ENCODE results near the gene ASPSCR1. TPM values are rescaled to one million over a fixed set of nuclear protein-coding genes. Genes with fewer than 3 reads are reported as not detected.
A peak's percentile ranks its signal among the peaks of the same experiment; 100 is the strongest.

Gene ASPSCR1
- total and polyA plus RNA-seq, 2 donors from 2014 or later = 35.2 to 57.5 TPM

GRCh38 chr17:81984773-81985410 is 7.5 kb downstream of the ASPSCR1 start:
- intact Hi-C loops (cut with DNase I) = no loop called here
- TF ChIP-seq, protein P1, sequence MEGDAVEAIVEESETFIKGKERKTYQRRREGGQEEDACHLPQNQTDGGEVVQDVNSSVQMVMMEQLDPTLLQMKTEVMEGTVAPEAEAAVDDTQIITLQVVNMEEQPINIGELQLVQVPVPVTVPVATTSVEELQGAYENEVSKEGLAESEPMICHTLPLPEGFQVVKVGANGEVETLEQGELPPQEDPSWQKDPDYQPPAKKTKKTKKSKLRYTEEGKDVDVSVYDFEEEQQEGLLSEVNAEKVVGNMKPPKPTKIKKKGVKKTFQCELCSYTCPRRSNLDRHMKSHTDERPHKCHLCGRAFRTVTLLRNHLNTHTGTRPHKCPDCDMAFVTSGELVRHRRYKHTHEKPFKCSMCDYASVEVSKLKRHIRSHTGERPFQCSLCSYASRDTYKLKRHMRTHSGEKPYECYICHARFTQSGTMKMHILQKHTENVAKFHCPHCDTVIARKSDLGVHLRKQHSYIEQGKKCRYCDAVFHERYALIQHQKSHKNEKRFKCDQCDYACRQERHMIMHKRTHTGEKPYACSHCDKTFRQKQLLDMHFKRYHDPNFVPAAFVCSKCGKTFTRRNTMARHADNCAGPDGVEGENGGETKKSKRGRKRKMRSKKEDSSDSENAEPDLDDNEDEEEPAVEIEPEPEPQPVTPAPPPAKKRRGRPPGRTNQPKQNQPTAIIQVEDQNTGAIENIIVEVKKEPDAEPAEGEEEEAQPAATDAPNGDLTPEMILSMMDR (IDR thresholded peaks at IDR 0.05; ENCODE audit: borderline replicate concordance, extremely low read depth, insufficient read depth) = no peak
- Histone ChIP-seq H3K4me3 (ENCODE audit: low read length in 3 of 3) (no peak overlapping the region), H3K36me3 (ENCODE audit: control insufficient read depth in 2 of 3, insufficient read depth in 3 of 3, low read length in 3 of 3) (peaks cover 4 to 17% (median 7%) of the 10 kb centered on the region in 3 donors), H3K9me3 (ENCODE audit: control insufficient read depth in 2 of 3, insufficient read depth in 1 of 3, low read length in 3 of 3) (no peaks in the 10 kb centered on the region), H3K4me1 (ENCODE audit: control insufficient read depth in 2 of 3, insufficient read depth in 2 of 3, low read depth in 1 of 3, low read length in 3 of 3) (no peaks in the 10 kb centered on the region), H3K27ac (ENCODE audit: low read depth in 2 of 2, low read length in 2 of 2) (no peak overlapping the region), H3K27me3 (ENCODE audit: control insufficient read depth, insufficient read depth, low read length) (no peaks in the 10 kb centered on the region), H3K9ac (ENCODE audit: low read length in 3 of 3) (no peak overlapping the region)
- DNase-seq = peak in 1 of 5 donors; percentile 69
- FAIRE-seq = no peak

DNA sequence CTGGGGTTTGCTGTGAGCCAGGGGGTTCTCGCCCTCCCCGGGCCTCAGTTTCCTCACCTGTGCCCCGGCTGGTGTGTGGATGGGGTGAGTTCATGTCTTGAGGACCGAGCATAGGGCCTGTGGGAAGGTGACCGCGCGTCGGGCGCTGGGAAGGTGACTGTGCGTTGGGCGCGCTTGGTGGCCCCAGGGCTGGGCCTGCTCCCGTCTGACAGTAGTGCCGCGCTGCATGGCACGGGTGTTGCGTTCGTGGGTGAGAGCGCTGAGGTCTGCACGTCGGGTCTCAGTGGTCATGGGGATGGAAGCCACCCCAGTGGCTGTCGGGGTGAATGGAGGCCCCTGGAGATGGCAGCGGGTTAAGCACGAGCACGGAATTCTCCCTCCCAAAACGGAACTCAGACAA is 9.2 kb downstream of the ASPSCR1 start:
- TF ChIP-seq, protein P1 (IDR thresholded peaks at IDR 0.05; ENCODE audit: borderline replicate concordance, extremely low read depth, insufficient read depth) = no peak
- peak in 1 of 5 donors; percentile 45 for DNase-seq
- no peak for FAIRE-seq
- Histone ChIP-seq H3K9me3 (ENCODE audit: control insufficient read depth in 2 of 3, insufficient read depth in 1 of 3, low read length in 3 of 3) (no peaks in the 10 kb centered on the region), H3K9ac (ENCODE audit: low read length in 3 of 3) (no peak overlapping the region), H3K4me3 (ENCODE audit: low read length in 3 of 3) (no peak overlapping the region), H3K27ac (ENCODE audit: low read depth in 2 of 2, low read length in 2 of 2) (no peak overlapping the region), H3K4me1 (ENCODE audit: control insufficient read depth in 2 of 3, insufficient read depth in 2 of 3, low read depth in 1 of 3, low read length in 3 of 3) (peaks cover 0 to 7% (median 5%) of the 10 kb centered on the region in 3 donors), H3K27me3 (ENCODE audit: control insufficient read depth, insufficient read depth, low read length) (no peaks in the 10 kb centered on the region), H3K36me3 (ENCODE audit: control insufficient read depth in 2 of 3, insufficient read depth in 3 of 3, low read length in 3 of 3) (peaks cover 4 to 17% (median 7%) of the 10 kb centered on the region in 3 donors)
- intact Hi-C loops (cut with DNase I) = no loop called here

GRCh38 chr17:81987161-81987770 is 9.8 kb downstream of the ASPSCR1 start:
- no peaks in the 10 kb centered on the region for H3K27me3 ChIP-seq (ENCODE audit: control insufficient read depth, insufficient read depth, low read length)
- DNase-seq (peak in 1 of 5 donors; percentile 56), FAIRE-seq (no peak)
- TF ChIP-seq, protein P1 (IDR thresholded peaks at IDR 0.05; ENCODE audit: borderline replicate concordance, extremely low read depth, insufficient read depth) = no peak
- no peak overlapping the region for H3K9ac ChIP-seq (ENCODE audit: low read length in 3 of 3)
- H3K36me3 ChIP-seq (ENCODE audit: control insufficient read depth in 2 of 3, insufficient read depth in 3 of 3, low read length in 3 of 3) = peaks cover 4 to 17% (median 7%) of the 10 kb centered on the region in 3 donors
- no peaks in the 10 kb centered on the region for H3K9me3 ChIP-seq (ENCODE audit: control insufficient read depth in 2 of 3, insufficient read depth in 1 of 3, low read length in 3 of 3)
- H3K27ac ChIP-seq (ENCODE audit: low read depth in 2 of 2, low read length in 2 of 2) = no peak overlapping the region
- peaks cover 0 to 13% (median 11%) of the 10 kb centered on the region in 3 donors for H3K4me1 ChIP-seq (ENCODE audit: control insufficient read depth in 2 of 3, insufficient read depth in 2 of 3, low read depth in 1 of 3, low read length in 3 of 3)
- no peak overlapping the region for H3K4me3 ChIP-seq (ENCODE audit: low read length in 3 of 3)
- intact Hi-C loops (cut with DNase I) = no loop called here

Data from kidney (tissue), 14 donors.